Measurements from ENCODE around the gene HDAC2.
"Not testable (repeated sequence)": the region's sequence is repeated elsewhere in the genome, so short reads cannot be mapped to it uniquely, and the experiment has no call there.

Gene HDAC2

GRCh38 chr6:113976806-113977205, 5.9 kb upstream of the HDAC2 start:
- DNase-seq: no peak

GRCh38 chr6:113971741-113972140, 793 bp upstream of the HDAC2 start:
- peak in 1 of 56 donors; percentile 4 for DNase-seq

DNA sequence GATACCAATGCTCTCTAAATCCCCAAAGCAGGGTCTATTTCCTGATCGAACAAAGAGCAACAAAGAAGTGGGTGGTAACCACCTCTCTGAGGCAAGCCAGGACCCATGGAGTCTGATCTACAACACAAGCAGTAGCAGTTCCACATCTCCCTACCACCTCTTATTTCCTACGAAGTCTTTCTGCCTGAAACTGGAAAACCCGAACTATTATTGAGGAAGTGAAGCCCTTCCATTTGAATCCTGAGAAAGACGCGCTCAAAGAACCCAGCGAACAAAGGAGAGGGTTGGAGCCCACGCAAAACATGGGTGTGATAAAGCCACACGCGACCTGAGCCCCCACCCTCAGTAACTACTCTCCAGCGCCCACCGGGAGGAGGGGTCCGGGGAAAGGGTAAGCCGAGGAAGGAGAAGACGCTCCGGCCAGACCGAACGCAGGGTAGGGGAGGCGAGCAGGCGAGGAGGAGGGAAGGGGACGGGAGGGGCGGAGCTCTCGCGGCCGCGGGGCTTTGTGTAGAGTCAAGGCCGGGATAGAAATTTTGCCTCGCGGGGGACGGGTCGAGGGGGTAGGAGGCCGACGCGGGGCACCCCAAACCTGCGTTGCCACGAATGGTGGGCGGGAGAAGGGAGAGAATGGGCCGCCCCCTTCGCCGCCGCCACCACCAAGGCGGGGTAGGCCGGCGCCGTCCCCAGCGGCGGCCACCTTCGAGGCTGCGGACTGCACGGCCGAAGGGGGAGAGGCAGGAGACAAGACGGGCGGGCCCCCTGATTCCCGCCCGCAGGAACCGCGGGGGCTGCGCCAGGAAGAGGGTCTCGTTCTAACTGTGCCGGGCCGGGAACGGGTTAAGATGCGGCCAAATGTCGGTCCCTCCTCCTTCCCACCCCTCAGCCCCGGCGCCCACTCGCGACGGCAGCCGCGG, 802 bp downstream of the HDAC2 start:
- DNase-seq: peak in 42 of 56 donors; percentile 5 to 68 (median 36)

DNA sequence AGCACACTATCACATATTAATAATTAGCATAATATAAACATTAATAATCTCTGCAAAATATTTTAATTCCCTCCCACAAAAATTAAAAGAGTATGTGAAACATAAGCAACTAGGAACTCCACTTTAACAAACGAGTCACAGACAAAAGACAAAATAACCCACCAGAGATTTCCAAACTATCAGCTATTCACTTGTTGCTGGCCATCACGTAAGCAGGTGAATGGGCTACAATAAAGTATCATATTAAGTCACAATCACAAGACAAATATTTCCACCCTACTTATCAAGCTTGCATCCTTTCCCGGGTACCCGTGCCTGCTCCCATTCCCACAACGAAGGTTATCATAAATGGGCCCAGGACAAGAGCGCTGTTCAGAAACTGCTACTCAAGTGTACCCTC, 2.5 kb downstream of the HDAC2 start:
- DNase-seq: no peak

GRCh38 chr6:113967777-113968176, 3.2 kb downstream of the HDAC2 start:
- no peak for DNase-seq

DNA sequence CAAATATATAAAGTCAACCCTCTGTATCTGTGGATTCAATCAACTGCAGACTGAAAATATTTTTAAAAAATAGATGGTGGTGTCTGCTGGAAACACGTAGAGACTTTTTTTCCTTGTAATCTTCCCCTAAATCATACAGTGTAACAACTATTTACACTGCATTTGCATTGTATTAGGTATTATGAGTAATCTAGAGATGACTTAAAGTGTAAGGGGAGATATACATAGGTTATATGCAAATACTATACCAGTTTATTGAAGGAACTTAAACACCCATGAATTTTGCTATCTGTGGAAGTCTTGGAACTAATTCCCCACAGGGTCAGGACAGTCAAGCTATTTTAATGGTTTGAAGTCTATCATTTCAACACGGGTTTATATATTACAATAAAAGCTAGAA, 10.2 kb downstream of the HDAC2 start:
- no peak for DNase-seq

DNA sequence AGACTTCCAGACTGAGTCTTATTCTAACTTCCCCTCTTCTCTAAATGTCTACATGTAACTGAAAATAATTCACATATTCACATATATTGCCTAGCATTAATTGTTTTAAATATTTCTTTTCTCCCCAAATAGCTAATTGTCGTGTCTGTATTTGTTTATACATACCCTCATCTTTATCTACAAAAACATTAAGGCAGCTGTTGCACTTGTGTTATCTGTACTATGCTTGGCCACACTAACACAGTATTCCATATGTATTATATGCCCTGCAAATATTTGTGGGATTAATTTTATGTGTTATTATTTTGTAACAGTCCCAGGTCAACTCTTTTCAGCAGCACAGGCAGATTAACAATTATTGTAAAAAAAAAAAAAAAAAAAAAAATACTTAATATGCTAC, 11.7 kb downstream of the HDAC2 start:
- DNase-seq: no peak

GRCh38 chr6:113954653-113955052, 16.3 kb downstream of the HDAC2 start:
- DNase-seq: no peak

GRCh38 chr6:113953346-113953745, 17.6 kb downstream of the HDAC2 start:
- no peak for DNase-seq

GRCh38 chr6:113949499-113949898, 21.4 kb downstream of the HDAC2 start:
- no peak for DNase-seq

GRCh38 chr6:113944701-113945100, 26.2 kb downstream of the HDAC2 start:
- no peak for DNase-seq

DNA sequence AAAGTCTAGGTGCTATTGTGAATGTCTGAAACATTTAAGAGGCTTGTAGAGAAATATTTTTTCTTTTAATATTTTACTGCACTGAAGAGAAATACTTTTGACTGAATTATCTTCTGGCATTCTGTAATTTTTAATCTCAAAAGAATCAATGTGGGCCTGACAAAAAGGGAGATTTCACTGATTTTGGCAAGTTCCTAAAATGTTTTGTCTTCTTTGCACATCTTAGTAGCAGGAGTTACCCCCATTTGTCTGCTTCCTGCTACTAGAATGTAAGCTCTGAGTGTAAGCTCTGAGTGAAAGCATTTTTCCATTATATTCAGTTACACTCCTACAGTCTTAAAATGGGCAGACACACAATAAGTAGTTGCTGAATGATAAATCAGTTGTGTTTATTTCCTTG, 31.1 kb downstream of the HDAC2 start:
- no peak for DNase-seq

GRCh38 chr6:113936093-113936934, 34.6 kb downstream of the HDAC2 start:
- peak in 2 of 56 donors; percentile 10 to 35 for DNase-seq

GRCh38 chr6:113934101-113934500, 36.8 kb downstream of the HDAC2 start:
- DNase-seq: no peak

DNA sequence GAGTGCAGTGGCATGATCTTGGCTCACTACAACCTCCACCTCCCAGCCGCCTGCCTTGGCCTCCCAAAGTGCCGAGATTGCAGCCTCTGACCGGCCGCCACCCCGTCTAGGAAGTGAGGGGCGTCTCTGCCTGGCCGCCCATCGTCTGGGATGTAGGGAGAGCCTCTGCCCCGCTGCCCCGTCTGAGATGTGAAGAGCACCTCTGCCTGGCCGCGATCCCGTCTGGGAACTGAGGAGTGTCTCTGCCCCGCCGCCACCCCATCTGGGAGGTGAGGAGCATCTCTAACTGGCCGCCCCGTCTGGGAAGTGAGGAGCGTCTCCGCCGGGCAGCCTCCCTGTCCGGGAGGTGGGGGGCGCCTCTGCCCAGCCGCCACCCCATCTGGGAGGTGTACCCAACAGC, 39.0 kb downstream of the HDAC2 start:
- not testable (repeated sequence) for DNase-seq

- DNase-seq: no peak
Measured at GRCh38 chr6:113930183-113930582, 40.8 kb downstream of the HDAC2 start.

DNA sequence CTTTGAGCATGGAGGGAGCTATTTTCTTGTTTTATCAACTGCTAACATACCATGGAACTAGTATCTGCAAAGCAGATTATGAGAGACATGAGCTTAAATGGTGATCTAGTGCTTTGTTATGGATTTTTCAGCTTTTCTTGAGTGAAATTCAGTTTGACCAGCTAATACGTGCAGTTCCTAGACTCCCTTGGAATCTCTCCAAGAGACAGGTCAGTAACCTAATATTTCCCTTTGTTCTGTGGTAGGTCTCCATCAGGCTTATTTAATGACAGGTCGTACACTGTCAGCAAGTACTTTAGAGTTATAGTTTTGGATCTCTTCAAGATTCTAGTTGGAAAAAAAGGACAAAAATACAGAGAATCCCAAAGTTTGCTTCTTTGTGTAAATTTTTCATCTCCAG, 43.9 kb downstream of the HDAC2 start:
- no peak for DNase-seq

DNA sequence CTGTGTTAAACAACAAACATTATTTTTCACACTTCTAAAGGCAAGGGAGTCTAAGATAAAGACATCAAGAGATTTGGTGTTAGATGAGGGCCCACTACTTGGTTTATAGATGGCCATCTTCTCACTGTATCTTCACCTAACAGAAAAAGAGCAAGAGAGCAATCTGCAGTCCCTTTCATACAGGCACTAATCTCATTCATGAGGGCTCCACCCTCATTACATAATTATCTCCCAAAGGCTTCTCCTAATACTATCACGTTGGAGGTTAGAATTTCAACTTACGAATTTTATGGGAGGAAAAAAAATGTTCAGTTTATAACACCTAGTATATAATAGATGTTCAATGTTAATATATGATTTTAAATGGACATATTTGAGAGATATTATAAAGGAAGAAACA, 45.6 kb downstream of the HDAC2 start:
- DNase-seq: no peak

- no peak for DNase-seq
Measured at GRCh38 chr6:113924312-113924723, 46.6 kb downstream of the HDAC2 start.

DNA sequence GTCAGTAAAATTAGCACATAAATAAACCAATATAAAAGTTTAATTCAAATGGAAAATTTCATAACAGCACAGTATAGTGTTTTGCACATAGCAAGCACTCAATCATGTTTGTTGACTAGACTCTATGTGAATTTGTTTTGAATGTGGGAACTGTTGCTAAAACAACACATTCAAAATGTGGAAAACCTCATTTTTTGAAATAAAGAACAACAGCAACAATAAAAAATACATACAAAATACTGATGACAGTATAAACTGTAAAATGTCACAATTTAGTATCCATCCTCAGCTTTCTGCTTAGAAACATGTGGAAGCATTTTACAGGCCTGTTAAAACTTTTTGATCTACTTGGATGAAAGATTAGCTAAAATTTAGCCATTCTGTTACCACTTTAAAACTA, 47.4 kb downstream of the HDAC2 start:
- DNase-seq: no peak

DNA sequence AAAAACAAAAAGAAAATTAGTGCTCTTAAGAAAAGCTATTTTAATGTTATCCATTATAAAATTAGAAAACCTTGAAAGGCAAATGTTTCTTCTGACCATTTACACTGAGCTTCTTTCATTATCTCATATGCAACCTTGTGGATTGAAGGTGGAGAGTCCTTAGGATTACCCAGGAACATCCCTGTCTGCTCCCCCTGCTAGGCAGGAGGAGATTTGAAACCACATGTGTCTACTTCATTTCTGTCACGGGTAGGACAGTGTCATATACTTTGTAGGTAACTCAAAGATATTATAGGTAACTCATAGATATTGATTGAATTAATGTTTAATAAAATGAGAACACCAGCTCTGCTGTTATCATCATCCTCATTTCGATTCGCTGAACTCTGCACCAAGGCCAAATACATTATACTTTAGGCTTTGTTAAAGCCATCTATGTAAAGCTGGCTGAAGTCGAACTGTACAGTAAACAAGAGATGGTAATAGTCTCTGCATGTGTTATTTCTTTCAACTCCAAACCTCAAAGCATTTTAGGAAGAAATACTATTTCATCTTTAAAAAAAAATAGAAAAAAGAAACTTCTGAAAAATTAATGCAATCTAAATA, 49.5 kb downstream of the HDAC2 start:
- no peak for DNase-seq

DNA sequence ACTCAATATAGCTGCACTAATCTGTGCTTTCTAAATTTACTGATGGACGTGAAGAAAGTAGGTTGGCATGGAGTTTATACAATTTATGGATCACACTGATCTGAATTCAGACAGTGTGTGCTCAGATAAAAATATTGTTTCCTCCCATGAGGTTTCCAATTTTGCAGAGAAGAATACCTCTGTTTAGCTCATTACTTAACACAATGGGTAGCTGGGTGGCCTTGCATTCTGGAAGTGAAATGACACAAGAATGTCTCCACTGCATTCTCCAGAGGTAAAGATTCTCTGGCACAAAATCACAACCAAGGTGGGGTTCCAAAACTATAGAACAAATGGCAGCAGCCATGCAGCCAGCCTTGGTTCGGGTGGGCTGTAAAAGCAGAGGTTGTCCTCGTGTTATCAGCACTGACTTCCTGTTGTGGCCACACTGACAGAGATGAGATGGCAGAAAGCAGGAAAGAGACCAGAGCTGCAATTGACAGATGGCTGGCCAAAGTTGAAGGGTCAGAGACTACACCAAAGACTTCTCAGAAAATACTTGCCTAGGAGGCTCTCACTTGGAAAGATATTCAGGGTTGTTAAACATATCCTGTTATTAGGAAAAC, 50.2 kb downstream of the HDAC2 start:
- DNase-seq: no peak

All from amygdala (tissue), 56 donors.